ENCODE measurements around the gene RASAL1. TPM values are rescaled to one million over a fixed set of nuclear protein-coding genes. Genes with fewer than 3 reads are reported as not detected.

RASAL1 gene
- total and polyA plus RNA-seq, 7 donors = 0.89 TPM; not detected in 6

- ATAC-seq = no peak
- Histone ChIP-seq H3K27ac (no peak overlapping the region), H3K4me1 (no peaks in the 10 kb centered on the region), H3K4me3 (no peak overlapping the region), H3K27me3 (ENCODE audit: insufficient read depth in 3 of 3, low read length in 2 of 3) (no peaks in the 10 kb centered on the region), H3K9me3 (no peaks in the 10 kb centered on the region), H3K36me3 (ENCODE audit: insufficient read depth in 1 of 2, low read depth in 1 of 2) (peaks cover 18 to 95% of the 10 kb centered on the region in 2 donors)
- DNase-seq = no peak
- intact Hi-C loops (cut with DNase I) = no loop called here
- WGBS, 3 donors = 90 to 92% (median 91%) methylated on average over 7 of the region's 7 CpGs
- no peak for TF ChIP-seq CTCF (IDR thresholded peaks at IDR 0.05)
Measured at GRCh38 chr12:113173081-113173698, 37.6 kb upstream of the RASAL1 start.

- DNase-seq (no peak), ATAC-seq (no peak)
- intact Hi-C loops (cut with DNase I) = no loop called here
- peaks cover 17 to 95% of the 10 kb centered on the region in 2 donors for H3K36me3 ChIP-seq (ENCODE audit: insufficient read depth in 1 of 2, low read depth in 1 of 2)
- no peaks in the 10 kb centered on the region for H3K4me1 ChIP-seq
- no peak overlapping the region for H3K4me3 ChIP-seq
- TF ChIP-seq CTCF (IDR thresholded peaks at IDR 0.05) = no peak
- no peaks in the 10 kb centered on the region for H3K27me3 ChIP-seq (ENCODE audit: insufficient read depth in 3 of 3, low read length in 2 of 3)
- no peak overlapping the region for H3K27ac ChIP-seq
- 94 to 95% (median 94%) methylated on average over 20 of the region's 20 CpGs for WGBS, 3 donors
- no peaks in the 10 kb centered on the region for H3K9me3 ChIP-seq
Measured at GRCh38 chr12:113172185-113172584, 36.6 kb upstream of the RASAL1 start.

GRCh38 chr12:113171543-113171942 lies 36.0 kb upstream of the RASAL1 start:
- no peaks in the 10 kb centered on the region for H3K9me3 ChIP-seq
- intact Hi-C loops (cut with DNase I) = no loop called here
- ATAC-seq = no peak
- H3K36me3 ChIP-seq (ENCODE audit: insufficient read depth in 1 of 2, low read depth in 1 of 2) = peaks cover 13 to 95% of the 10 kb centered on the region in 2 donors
- no peak for DNase-seq
- H3K4me1 ChIP-seq = no peaks in the 10 kb centered on the region
- no peak overlapping the region for H3K4me3 ChIP-seq
- H3K27ac ChIP-seq = no peak overlapping the region
- WGBS, 3 donors = 92 to 95% (median 94%) methylated on average over 9 of the region's 9 CpGs
- H3K27me3 ChIP-seq (ENCODE audit: insufficient read depth in 3 of 3, low read length in 2 of 3) = no peaks in the 10 kb centered on the region
- no peak for TF ChIP-seq CTCF (IDR thresholded peaks at IDR 0.05)

- DNase-seq = no peak
- intact Hi-C loops (cut with DNase I) = no loop called here
- TF ChIP-seq CTCF (IDR thresholded peaks at IDR 0.05) = no peak
- H3K27ac ChIP-seq = no peak overlapping the region
- ATAC-seq = no peak
- H3K4me1 ChIP-seq = no peaks in the 10 kb centered on the region
- WGBS, 3 donors = 89 to 93% (median 93%) methylated on average over 4 of the region's 4 CpGs
- H3K36me3 ChIP-seq (ENCODE audit: insufficient read depth in 1 of 2, low read depth in 1 of 2) = peaks cover 13 to 95% of the 10 kb centered on the region in 2 donors
- no peak overlapping the region for H3K4me3 ChIP-seq
- H3K27me3 ChIP-seq (ENCODE audit: insufficient read depth in 3 of 3, low read length in 2 of 3) = no peaks in the 10 kb centered on the region
- no peaks in the 10 kb centered on the region for H3K9me3 ChIP-seq
Measured at GRCh38 chr12:113170926-113171325, 35.4 kb upstream of the RASAL1 start.

GRCh38 chr12:113170457-113170856 lies 34.9 kb upstream of the RASAL1 start:
- Histone ChIP-seq H3K4me1 (no peaks in the 10 kb centered on the region), H3K4me3 (no peak overlapping the region), H3K27me3 (ENCODE audit: insufficient read depth in 3 of 3, low read length in 2 of 3) (no peaks in the 10 kb centered on the region), H3K27ac (no peak overlapping the region), H3K36me3 (ENCODE audit: insufficient read depth in 1 of 2, low read depth in 1 of 2) (peaks cover 13 to 100% of the 10 kb centered on the region in 2 donors), H3K9me3 (no peaks in the 10 kb centered on the region)
- WGBS, 3 donors = 92 to 96% (median 95%) methylated on average over 5 of the region's 5 CpGs
- TF ChIP-seq CTCF (IDR thresholded peaks at IDR 0.05) = no peak
- no peak for ATAC-seq
- DNase-seq = no peak
- intact Hi-C loops (cut with DNase I) = no loop called here

Measured in psoas muscle (tissue), 8 donors.